ENCODE measurements around the gene ATXN7L1. TPM values are rescaled to one million over a fixed set of nuclear protein-coding genes. Genes with fewer than 3 reads are reported as not detected.

ATXN7L1 gene
- total RNA-seq, 1 experiment from 2014 or later = 14.6 TPM

GRCh38 chr7:105825371-105825770 lies 51.0 kb downstream of the ATXN7L1 start:
- 0 out of 2 replicates have a peak, but pooled peaks cover 4% of the 10 kb centered on the region for H3F3A ChIP-seq (ENCODE audit: insufficient read depth, low read depth)
- TF ChIP-seq EZH2 (IDR thresholded peaks at IDR 0.05; ENCODE audit: low read depth) (no peak), CTCF (conservative IDR thresholded peaks at IDR 0.05) (no peak)
- H3K4me3 ChIP-seq = no peak overlapping the region
- H3K27ac ChIP-seq = no peak overlapping the region
- H3K9me3 ChIP-seq (ENCODE audit: insufficient read depth, low read depth) = no peaks in the 10 kb centered on the region
- no peak overlapping the region for H3K4me2 ChIP-seq
- BruUV-seq (replicated peaks) = no TSS peak
- H3K9me2 ChIP-seq (ENCODE audit: insufficient read depth) = peaks cover 5% of the 10 kb centered on the region; the same call in 1 of the 2 replicates
- ChIA-PET CTCF (no interaction called here), POLR2A (ENCODE audit: unreplicated experiment) (no interaction called here)
- intact Hi-C loops (cut with micrococcal nuclease; ENCODE audit: unreplicated experiment) = no loop called here
- no peaks in the 10 kb centered on the region for H4K20me1 ChIP-seq (ENCODE audit: insufficient read depth)
- no peaks in the 10 kb centered on the region for H3K36me3 ChIP-seq (ENCODE audit: low read depth)
- H3K79me2 ChIP-seq (ENCODE audit: low read depth) = no peaks in the 10 kb centered on the region
- DNase-seq = no peak
- no peaks in the 10 kb centered on the region for H3K27me3 ChIP-seq (ENCODE audit: insufficient read depth, low read depth)
- H2AFZ ChIP-seq = no peak overlapping the region
- peaks cover 9% of the 10 kb centered on the region for H3K4me1 ChIP-seq (replicated peaks; ENCODE audit: insufficient read depth)

- H2AFZ ChIP-seq = no peak overlapping the region
- H3K27me3 ChIP-seq (ENCODE audit: insufficient read depth, low read depth) = no peaks in the 10 kb centered on the region
- intact Hi-C loops (cut with micrococcal nuclease; ENCODE audit: unreplicated experiment) = no loop called here
- no peaks in the 10 kb centered on the region for H3K79me2 ChIP-seq (ENCODE audit: low read depth)
- H3K9me2 ChIP-seq (ENCODE audit: insufficient read depth) = peaks cover 5% of the 10 kb centered on the region; the same call in 1 of the 2 replicates
- TF ChIP-seq CTCF (conservative IDR thresholded peaks at IDR 0.05) = no peak
- TF ChIP-seq EZH2 (IDR thresholded peaks at IDR 0.05; ENCODE audit: low read depth) = no peak
- DNase-seq = no peak
- H3F3A ChIP-seq (ENCODE audit: insufficient read depth, low read depth) = no peaks in the 10 kb centered on the region
- H3K4me3 ChIP-seq = no peak overlapping the region
- no TSS peak for BruUV-seq (replicated peaks)
- H3K9me3 ChIP-seq (ENCODE audit: insufficient read depth, low read depth) = no peaks in the 10 kb centered on the region
- H3K4me2 ChIP-seq = no peak overlapping the region
- H3K36me3 ChIP-seq (ENCODE audit: low read depth) = no peaks in the 10 kb centered on the region
- H3K27ac ChIP-seq = no peak overlapping the region
- ChIA-PET CTCF (interaction anchor here (0.5 kb wide), 1 partner anchor 58 kb away, joined by 5 read pairs; no protein-coding TSS in a partner anchor), POLR2A (ENCODE audit: unreplicated experiment) (interaction anchor here (0.6 kb wide), 1 partner anchor 158 kb away, joined by 4 read pairs; no protein-coding TSS in a partner anchor)
- no peaks in the 10 kb centered on the region for H4K20me1 ChIP-seq (ENCODE audit: insufficient read depth)
- H3K4me1 ChIP-seq (replicated peaks; ENCODE audit: insufficient read depth) = no peaks in the 10 kb centered on the region
These were observed 53.6 kb downstream of the ATXN7L1 start for GRCh38 chr7:105822806-105823205.

GRCh38 chr7:105821527-105821926 lies 54.9 kb downstream of the ATXN7L1 start:
- no peaks in the 10 kb centered on the region for H3F3A ChIP-seq (ENCODE audit: insufficient read depth, low read depth)
- TF ChIP-seq EZH2 (IDR thresholded peaks at IDR 0.05; ENCODE audit: low read depth) = no peak
- no peak for TF ChIP-seq CTCF (conservative IDR thresholded peaks at IDR 0.05)
- intact Hi-C loops (cut with micrococcal nuclease; ENCODE audit: unreplicated experiment) = no loop called here
- no peaks in the 10 kb centered on the region for H4K20me1 ChIP-seq (ENCODE audit: insufficient read depth)
- no peaks in the 10 kb centered on the region for H3K36me3 ChIP-seq (ENCODE audit: low read depth)
- DNase-seq = no peak
- ChIA-PET POLR2A (ENCODE audit: unreplicated experiment) (no interaction called here), CTCF (no interaction called here)
- H3K79me2 ChIP-seq (ENCODE audit: low read depth) = no peaks in the 10 kb centered on the region
- H3K4me3 ChIP-seq = no peak overlapping the region
- no peaks in the 10 kb centered on the region for H3K9me3 ChIP-seq (ENCODE audit: insufficient read depth, low read depth)
- BruUV-seq (replicated peaks) = no TSS peak
- H3K9me2 ChIP-seq (ENCODE audit: insufficient read depth) = peaks cover 5% of the 10 kb centered on the region; the same call in 1 of the 2 replicates
- H3K4me2 ChIP-seq = no peak overlapping the region
- H3K27ac ChIP-seq = no peak overlapping the region
- H2AFZ ChIP-seq = no peak overlapping the region
- no peaks in the 10 kb centered on the region for H3K27me3 ChIP-seq (ENCODE audit: insufficient read depth, low read depth)
- no peaks in the 10 kb centered on the region for H3K4me1 ChIP-seq (replicated peaks; ENCODE audit: insufficient read depth)
